GM06990 (cell line): ENCODE results near the gene MGMT.

Experiments used
- DNase-seq: peaks from one replicate; pipeline ENCODE4 v3.0.0-alpha.2; 2011; ENCODE audit not compliant: insufficient read length; ENCODE audit errors: extremely low read depth
- H3K27me3 ChIP-seq: replicated peaks from 2 replicates; pipeline ENCODE4 v1.6.0; 2011; ENCODE audit warnings: low read length; ENCODE audit not compliant: control insufficient read depth, insufficient read depth
- H3K36me3 ChIP-seq: 2 replicates; pipeline ENCODE4 v1.5.1; 2011; ENCODE audit warnings: low read length; ENCODE audit not compliant: control insufficient read depth, insufficient read depth
- H3K4me3 ChIP-seq: replicated peaks from 2 replicates; pipeline ENCODE4 v1.5.1; 2011; ENCODE audit warnings: low read depth, mild to moderate bottlenecking, control low read depth, low read length
- CTCF ChIP-seq: IDR thresholded peaks from 2 replicates; pipeline ENCODE4 v1.5.1; 2011; ENCODE audit warnings: low read length, control low read depth, mild to moderate bottlenecking, inconsistent platforms; ENCODE audit not compliant: insufficient read depth, poor library complexity, severe bottlenecking

MGMT gene

GRCh38 chr10:129754211-129755050, 287.4 kb downstream of the MGMT start:
- Histone ChIP-seq H3K36me3 (no peaks in the 10 kb centered on the region), H3K4me3 (no peak overlapping the region), H3K27me3 (no peaks in the 10 kb centered on the region)
- no peak for TF ChIP-seq CTCF
- no peak for DNase-seq

GRCh38 chr10:129755158-129755591, 288.1 kb downstream of the MGMT start:
- Histone ChIP-seq H3K27me3 (no peaks in the 10 kb centered on the region), H3K4me3 (no peak overlapping the region), H3K36me3 (no peaks in the 10 kb centered on the region; the same call in 1 of the 2 replicates)
- no peak for DNase-seq
- TF ChIP-seq CTCF, result no peak

- H3K36me3 ChIP-seq, result no peaks in the 10 kb centered on the region; the same call in 1 of the 2 replicates
- TF ChIP-seq CTCF, result no peak
- no peaks in the 10 kb centered on the region for H3K27me3 ChIP-seq
- no peak for DNase-seq
- no peak overlapping the region for H3K4me3 ChIP-seq
Measured at GRCh38 chr10:129755621-129756020, 288.6 kb downstream of the MGMT start.

- TF ChIP-seq CTCF, result no peak
- Histone ChIP-seq H3K36me3 (no peaks in the 10 kb centered on the region; the same call in 1 of the 2 replicates), H3K27me3 (no peaks in the 10 kb centered on the region), H3K4me3 (no peak overlapping the region)
- no peak for DNase-seq
Measured at GRCh38 chr10:129756912-129757901, 290.2 kb downstream of the MGMT start.

- no peak for TF ChIP-seq CTCF
- no peak for DNase-seq
Measured at GRCh38 chr10:129758207-129759021, 291.4 kb downstream of the MGMT start.

More at GRCh38 chr10:129758207-129759021, 291.4 kb downstream of the MGMT start:
- H3K27me3 ChIP-seq, result no peaks in the 10 kb centered on the region
- H3K4me3 ChIP-seq, result no peak overlapping the region
- no peaks in the 10 kb centered on the region; the same call in 1 of the 2 replicates for H3K36me3 ChIP-seq
